ENCODE data around the gene NKD1.

Gene NKD1

DNA sequence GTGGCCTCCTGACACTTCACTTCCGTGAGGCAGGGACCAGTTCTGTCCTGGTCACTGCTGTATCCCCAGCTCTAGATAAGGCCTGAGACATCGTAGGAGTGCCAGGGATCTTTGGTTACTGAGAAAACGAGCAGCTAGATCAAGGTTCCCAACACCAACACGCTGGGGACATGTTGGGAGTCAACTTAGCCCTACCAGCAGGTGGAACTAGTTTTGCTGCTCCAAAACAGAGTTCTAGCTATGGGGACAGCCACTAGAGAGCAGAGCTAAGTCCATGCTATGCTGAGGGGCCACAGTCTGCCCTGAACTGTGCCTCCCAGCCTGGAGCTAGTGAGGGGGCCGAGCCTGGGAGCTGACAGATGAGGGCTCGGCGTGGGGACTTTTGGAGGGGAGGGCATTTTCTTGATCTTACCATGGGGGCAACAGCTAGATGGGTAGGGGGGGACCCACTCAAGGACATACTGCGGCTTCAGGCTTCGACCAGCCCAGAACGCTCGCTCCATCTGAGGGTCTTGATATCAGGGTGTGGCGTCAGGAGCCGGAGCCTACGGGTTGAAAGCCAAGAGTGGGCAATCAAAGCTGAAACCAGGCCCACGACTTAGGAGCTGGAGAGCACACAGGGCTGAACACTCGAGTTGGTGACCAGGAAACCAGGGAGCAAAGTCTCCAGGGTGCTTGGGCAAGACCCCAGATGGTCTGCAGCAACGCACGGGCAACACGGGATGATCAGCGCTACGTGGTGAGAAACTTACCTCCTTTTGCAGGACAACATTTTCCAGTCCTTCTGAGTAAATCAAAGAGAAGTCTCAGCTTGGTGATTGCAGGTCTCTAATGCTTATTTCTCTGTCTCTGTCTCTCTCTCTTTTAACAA is 119.5 kb downstream of the NKD1 start:
- in situ Hi-C loops (cut with HindIII; ENCODE audit: low sequenced_read_pairs), result no loop called here

DNA sequence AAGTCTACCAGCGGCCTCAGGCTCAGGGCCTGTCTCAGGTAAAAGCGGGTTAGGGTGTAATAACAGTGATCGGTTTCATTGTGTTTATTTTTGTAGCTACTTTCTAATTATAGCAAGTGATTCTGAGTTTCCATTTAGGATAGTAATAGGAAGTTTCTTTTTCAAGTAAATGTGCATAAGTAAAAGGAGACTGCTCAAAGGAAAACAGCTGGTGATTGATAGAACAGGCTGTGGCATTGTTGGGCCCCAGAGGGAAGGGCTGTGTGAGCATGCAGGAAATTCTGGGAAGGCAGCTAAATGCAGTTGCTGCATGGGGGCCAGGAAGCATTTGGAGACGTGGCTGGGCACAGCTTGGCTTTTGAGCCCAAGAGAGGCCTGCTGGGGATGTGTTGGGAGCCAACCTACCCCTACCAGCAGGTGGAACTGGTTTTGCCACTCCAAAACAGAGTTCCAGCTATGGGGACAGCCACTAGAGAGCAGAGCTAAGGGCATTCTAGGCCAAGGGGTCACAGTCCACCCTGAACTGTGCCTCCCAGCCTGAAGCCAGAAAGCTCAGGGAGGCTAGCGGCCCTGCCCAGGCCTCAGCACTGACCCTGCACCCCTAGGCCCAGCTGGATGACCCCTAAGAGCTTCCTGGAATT is 120.3 kb downstream of the NKD1 start:
- in situ Hi-C loops (cut with HindIII; ENCODE audit: low sequenced_read_pairs), result no loop called here

DNA sequence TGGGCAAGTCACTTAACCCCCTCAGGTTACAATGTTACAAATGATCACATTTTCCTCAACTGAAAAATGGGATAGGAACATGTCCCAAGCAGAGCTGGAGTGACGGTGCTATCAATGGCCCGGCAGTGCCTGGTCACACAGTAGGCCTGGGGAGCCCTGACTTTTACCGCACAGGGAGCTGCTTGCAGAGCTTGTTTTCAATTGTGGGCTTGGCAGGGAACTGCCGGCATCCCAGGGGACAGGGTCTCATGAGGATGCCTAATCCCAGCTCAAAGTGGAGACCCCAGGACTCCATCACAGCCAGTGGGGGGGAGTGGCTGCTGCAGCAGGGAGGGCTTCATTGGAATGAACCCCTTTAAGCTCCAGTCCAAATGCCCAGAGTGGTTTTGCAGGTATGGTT is 121.5 kb downstream of the NKD1 start:
- in situ Hi-C loops (cut with HindIII; ENCODE audit: low sequenced_read_pairs), result no loop called here

DNA sequence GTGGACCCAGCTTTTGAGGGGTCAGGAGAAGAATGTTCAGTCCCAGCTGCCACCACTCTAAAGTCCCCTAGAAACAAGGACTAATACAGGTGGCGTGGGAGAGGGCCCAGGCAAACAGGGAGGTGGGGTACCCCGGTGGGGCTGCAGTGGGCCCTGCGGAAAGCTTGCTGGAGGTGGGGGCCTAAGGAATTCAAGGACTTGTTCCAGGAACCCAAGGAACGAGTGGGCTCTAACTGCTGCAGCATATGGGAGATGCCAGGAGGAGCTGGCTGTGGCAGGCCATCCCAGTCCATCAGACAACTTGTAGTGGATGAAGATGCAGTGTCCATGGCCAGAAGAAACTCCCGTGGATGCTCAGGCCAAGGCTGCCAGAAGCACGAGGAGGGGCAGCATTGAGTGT is 122.3 kb downstream of the NKD1 start:
- in situ Hi-C loops (cut with HindIII; ENCODE audit: low sequenced_read_pairs), result no loop called here

DNA sequence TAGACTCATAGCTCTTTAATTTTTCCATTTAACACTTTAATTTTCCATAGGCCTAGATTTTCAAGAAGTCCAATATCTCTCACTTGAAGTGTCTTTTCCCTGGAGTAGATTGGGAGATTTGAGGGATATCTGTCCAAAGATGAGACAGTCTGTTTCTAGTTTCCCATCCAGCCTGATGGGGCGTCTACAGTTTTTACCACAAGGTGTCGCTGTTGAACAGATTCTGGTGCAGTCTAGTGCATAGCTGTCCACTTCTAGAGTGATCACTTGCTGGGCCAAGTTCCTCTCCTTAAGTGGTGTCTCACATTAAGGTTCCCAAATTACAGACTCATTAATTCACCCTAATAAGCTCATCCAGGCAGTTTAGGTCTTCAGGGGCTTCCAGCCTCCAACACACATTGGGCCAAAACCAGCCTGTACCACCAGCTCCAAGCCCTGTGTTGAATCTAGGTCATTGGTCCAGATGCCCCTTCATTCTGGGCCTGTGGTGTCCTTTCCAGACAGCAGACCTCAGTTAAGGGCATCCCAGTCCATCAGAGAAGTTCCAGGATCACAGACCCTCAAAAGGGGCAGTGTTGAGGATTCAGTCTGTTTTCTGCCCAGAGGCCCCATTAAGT is 123.6 kb downstream of the NKD1 start:
- in situ Hi-C loops (cut with HindIII; ENCODE audit: low sequenced_read_pairs), result no loop called here

DNA sequence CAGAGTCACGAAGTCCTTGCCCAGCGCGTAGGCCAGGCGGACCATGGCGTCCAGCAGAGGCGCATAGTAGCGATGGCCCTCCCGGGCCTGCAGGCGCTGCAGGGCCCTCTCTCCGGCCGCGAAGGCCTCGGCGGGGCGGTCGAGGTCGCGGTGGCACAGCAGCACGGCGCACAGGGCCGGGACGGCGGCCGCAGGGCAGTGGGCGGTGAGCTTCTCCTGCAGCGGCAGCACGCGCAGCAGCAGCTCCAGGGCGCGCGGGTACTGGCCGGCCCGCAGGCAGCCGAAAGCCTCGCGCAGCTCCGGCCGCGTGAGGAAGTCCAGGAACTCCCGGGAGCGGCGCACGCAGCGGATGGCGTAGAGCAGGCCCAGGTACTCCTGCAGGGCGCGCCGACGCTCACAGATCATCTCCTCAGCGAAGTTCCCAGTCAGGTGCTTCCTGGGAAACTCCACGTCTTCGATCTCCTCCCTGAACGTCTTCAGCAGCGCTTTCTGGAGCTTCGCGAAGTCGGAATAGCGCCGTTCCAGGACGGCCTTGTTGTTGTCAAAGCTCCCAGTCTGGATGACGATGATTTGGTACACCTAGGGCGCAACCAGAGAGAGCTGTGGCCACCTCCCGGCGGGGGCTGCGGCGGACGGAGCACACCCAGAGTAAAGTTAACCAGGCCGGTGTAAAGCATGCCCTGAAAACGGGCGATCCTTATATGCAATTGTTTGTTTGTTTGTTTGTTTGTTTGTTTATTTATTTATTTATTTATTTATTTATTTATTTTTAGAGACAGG is 125.5 kb downstream of the NKD1 start:
- in situ Hi-C loops (cut with HindIII; ENCODE audit: low sequenced_read_pairs), result no loop called here

DNA sequence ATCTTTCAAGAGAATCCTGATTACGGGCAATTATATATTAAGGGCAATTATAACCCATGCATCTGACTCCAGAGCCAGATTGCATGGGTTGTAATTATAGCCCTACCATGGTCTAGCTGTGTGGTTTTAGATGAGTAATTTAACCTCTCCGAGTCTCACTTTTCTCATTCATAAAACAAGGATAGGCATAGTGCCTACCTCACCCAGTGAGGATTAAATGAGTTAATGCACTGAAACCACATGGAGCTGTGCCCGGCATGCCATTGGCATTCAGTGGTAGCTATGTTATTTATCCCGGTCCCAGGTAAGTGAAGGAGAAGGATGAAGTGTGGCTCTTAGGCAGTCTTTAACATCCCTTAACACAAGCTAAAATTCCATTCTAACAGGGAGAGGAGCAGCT is 126.6 kb downstream of the NKD1 start:
- in situ Hi-C loops (cut with HindIII; ENCODE audit: low sequenced_read_pairs), result no loop called here

DNA sequence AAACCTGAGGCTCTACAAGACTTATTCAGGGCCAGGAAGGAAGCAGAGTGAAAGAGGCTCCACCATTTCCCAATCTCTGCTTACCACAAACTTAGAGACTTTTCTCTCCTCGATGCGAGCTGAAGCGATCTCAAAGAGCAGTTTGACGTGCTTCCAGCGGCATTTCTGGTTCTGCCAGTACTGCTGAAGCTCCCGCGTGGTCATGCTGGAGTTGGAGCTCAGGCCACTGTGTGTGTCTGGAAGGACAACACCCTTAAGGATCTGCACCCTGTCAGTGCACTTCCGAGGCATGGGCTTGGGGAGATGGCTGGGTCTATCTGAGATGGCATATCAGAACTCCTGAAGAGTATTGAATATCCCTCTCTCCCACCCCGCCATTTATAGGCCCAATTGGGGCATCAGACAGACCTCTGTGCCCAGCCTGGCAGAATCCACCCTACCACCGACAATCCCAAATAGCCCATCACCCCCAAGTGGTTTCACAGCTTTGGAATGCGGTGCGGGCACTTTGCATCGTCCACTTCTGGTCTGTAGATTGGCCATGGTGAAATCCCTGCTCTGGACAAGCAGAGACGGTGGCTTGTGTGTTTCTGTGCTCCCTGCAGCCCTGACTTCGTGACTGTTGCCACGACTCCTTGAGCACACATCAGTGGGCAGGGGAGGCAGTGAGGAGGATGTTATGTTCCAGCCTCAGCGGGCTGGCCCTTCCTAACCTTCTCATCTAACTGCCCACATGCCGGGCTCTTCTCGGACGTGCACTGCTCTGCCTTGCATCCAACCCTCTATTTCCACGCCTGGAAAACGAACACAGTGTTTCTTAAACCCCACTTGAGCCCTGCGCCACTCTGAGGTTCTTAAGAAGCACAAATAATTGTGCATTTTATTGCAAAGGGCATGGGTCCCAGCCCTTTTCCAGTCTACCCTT is 127.8 kb downstream of the NKD1 start:
- in situ Hi-C loops (cut with HindIII; ENCODE audit: low sequenced_read_pairs), result no loop called here

DNA sequence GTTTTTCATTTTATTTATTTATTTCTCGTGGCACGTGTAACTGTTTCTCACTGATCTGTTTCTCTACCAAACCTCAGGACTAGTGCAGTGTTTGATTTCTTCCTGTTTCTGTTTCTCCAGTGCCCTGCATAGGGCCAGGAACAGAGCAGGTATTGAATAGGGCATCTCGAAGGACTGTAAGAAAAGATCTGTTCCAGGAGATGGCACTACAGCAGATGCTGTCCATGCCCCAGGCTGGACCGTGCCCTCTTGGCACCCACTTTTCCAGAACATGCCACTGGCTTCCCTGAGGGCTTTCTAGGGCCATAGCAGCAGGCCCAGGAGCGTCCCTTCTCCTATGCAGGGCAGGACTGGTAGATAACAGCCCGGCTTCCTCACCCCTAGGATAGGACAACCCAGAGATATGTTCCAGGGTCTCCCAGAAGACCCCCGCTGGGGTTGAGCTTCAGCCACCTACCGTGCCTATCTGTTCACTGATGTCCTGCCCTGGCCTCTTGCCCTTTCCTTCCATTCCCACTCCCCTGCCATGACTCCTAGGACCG is 128.6 kb downstream of the NKD1 start:
- in situ Hi-C loops (cut with HindIII; ENCODE audit: low sequenced_read_pairs), result no loop called here

DNA sequence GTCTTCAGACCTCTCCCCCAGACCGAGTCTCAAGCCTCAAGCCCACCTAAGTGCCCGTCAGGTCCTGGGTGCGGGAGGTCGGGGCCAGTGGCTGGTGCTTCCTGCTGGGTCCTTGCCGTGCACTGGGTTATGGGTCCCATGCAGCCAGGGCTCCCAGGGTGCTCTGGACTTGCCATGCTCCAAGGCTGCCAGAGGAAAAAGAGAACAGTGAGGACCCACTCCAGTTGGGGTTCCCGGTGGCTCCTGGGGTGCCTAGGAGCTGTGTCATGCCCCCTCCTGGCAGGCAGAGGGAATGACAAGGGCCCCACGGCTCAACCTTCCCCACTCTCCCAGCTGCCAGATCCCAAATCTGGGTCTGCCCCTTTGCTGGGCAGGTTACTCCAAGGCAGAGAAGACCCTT is 129.2 kb downstream of the NKD1 start:
- in situ Hi-C loops (cut with HindIII; ENCODE audit: low sequenced_read_pairs), result no loop called here

DNA sequence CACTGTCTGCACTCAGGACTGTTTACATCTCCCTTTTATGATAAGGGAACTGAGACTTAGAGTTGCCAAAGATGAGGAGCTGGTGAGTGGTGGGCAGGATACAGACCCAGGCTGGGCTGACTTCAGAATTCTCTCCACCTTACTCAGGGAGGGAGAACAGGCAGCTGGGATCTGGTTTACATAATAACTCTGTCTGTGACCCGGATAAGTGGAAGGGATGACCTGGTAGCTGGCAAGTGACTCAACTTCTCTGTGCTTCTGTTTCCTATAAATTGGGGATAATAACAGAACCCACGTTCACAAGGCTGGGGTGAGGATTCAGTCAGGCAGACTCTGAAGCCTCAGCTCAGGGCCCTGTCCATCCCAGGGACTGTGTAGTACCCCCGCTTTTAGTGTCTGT is 130.3 kb downstream of the NKD1 start:
- in situ Hi-C loops (cut with HindIII; ENCODE audit: low sequenced_read_pairs), result no loop called here

DNA sequence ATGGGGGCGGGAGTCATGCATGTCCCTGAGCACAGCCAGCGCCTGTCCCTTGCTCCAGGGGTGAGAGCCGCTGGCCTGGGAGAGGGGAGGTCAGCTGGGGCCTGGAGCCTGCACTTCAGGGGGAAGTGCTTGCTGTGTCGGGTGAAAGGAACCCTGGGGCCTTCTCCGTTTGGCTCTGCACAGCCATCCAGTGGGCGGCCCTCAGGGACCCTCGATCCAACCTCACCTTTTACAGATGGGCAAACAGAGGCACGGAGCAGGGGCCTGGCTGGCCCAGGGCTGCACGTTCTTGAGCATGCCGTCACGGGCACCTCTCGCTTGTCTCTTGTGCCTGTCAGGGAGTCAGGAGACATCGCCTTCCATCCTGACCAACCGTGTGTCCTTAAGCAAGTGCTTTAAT is 131.1 kb downstream of the NKD1 start:
- in situ Hi-C loops (cut with HindIII; ENCODE audit: low sequenced_read_pairs), result no loop called here

DNA sequence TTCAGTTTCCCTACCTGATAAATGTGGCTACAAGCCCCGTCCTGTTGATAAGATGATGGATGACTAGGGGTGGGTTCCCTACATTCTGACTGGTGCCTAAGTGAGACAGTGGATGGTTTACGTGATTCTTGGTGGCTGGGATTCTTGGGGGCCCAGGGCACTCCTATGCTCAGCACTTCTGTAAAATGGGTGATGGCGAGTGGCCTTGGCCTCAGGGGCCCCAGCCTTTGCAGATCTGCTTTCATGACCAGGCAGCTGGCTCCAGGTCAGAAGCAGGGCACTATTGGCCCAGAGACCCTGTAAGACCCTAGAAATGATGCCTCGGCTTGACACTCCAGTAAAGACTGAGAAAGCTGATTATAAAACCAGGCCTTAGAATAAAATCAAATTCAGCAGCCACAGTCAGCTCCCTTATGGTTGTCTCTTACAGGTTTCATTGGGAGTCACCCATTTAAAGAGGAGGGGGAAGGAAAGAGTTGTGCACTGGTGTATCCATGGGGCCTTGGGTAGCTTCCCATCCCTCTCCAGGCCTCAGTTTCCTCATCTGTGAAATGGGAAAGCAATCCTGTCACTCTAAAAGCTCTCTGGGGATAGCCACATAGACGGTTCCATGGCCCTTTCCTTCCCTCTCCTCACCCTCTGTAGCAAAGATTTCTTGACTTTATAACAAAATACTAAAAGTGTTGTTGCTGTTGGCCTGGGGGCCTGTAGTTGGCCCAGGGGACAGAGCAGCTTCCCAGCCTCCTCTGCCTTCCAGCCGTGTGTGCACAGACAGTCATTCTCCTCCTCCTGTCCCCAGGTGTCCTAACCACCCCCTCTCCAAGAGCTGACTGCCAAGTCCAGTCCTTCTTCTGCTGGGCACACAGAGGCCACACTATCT is 131.7 kb downstream of the NKD1 start:
- in situ Hi-C loops (cut with HindIII; ENCODE audit: low sequenced_read_pairs), result no loop called here

DNA sequence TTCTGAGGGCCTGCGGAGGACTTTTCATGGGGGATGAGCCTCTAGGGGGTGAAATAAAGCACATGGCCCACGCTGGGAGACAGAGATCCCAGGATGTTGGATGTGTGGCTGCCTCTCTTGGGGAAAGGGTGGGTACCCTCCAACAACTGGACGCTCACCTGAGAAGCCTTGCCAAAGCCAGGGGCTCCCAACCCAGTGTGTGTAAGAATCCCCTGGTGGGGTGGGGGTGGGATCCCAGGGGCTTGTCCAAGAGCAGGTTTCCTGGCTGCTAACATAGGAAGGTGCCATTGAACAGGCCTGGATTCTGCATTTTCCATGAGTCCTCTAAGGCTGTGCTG is 132.3 kb downstream of the NKD1 start:
- in situ Hi-C loops (cut with HindIII; ENCODE audit: low sequenced_read_pairs), result no loop called here

DNA sequence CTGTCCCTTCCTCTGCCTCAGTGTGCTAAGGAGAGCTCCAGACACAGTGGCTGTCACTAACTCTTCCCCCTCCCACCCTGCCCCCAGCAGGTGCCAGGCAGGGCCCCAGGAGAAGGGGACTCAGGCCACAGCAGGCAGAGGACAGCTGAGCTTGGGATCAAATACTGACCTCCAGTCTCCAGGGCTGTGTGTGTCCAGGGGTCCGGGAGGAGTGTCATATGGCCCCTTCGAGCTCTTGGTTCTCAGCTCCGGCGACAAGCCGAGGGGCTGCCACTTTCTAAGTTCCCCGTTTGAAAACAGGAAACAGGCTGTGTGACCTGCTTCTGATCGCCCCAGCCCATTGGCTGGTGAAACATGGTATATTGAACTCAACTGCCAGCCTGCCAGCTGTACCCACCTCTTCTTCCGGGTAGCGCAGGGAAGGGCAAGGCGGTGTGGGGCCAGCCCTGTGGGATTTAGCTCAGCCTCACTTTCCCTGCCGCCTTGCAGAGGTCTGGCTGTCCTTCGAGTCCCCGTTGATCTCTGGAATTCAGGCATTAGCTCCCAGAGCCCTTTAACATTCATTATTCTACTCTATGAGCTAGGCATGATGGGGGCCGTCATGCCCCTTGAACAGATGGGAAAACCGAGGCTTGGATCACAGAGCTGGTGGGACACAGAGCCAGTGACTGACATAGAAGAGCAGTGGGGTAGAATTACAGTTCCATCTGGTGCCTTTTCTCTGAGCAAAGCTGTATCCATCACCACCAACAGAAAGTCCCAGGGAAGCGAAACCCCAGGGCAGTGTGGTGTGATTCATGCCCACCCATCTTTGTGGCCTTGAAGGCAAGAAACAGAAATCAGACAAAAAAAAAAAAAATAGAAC is 133.1 kb downstream of the NKD1 start, which contains the start of gene SNX20:
SNX20 (minus strand) TSS at position 292 of the 865 bp plus-strand sequence. CDS start 3,786 bp downstream, outside the sequence.
- in situ Hi-C loops (cut with HindIII; ENCODE audit: low sequenced_read_pairs), result no loop called here

DNA sequence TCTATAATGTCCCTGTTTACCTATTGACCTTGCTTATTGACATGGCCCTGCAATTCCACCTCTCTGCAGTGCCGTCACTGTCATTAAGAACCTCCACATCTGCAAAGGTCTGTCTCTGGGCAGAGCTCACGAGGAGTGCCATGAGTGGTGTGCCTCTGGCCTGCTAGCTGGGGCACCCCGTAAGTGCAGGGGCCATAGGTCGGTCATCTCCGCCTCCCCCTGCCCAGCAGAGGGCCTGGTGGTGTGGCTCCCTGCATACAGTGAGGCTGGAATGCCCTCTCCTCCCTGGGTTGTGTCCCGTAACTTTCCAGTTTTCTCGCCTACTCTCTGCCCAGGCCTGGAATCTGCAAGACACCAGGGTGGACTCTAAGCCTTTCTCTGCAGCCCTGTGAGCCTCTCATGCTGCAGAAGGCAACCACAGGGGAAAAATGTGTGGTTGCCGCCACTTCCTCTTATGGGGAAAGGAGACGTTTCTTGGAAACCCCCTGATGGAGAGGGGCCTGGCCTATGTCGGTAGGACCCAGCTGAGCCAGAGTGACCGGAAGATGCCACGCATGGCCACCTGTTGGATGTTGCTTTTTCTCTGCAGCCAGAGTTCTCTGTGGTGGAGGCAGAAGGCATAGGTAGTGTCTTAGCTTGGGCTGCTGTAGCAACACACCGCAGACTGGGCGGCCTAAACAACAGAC is 135.6 kb downstream of the NKD1 start:
- in situ Hi-C loops (cut with HindIII; ENCODE audit: low sequenced_read_pairs), result no loop called here

DNA sequence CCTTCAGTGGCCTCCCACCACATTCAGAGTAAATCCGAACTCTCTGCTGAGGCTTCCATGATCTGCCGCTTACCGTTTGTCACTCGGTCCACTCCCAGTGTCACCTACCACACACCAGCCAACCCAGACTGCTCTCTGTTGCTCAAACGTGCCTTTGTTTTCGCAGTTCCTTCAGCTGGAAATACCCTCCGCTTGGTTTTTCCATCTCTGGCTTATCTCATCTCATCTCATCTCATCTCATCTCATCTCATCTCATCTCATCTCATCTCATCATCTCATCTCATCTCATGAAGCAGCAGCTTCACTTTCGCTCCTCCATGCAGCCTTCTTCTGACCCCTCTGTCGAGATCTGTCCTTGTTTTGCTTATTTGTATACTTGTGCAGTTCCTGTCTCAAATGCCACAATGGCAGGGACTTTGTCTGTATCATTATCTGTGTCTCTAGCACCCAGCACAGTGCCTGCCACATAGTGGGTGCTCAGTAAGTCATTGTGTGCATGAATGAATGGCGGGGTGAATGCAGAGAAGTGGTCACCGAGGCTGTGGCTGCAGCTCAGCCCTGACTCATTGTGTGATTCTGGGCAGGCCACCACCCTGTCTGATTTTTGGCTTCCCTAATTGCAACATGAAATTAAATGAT is 136.7 kb downstream of the NKD1 start:
- in situ Hi-C loops (cut with HindIII; ENCODE audit: low sequenced_read_pairs), result no loop called here
